HL-60/S4 (cell line): ENCODE measurements around the gene VPS50.

Experiments
- in situ Hi-C: fragments of 300-500 bp; cut with MboI; formaldehyde crosslinking; loops from 2 replicates; pipeline ENCODE4 v1.14.3; 2022; ENCODE audit warnings: low sequenced_read_pairs

Gene VPS50

DNA sequence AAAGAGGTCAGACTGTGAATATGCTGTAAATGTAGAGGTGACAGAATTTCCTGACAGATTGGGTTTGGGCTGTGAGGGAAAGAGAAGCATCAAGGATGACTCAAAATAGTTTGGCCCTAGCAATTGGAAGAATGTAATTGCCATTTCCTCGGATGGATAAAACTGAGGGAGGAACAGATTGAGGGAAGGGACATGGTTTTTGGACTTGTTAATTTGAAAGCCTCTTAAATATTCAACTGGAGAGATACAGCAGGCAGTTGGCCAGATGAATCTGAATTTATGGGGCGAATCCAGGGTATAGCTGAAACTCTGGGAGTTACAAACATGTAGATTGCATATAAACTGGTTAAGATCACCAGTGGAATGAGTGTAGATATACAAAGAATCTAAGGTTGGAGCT lies 3.4 kb downstream of the VPS50 start:
- in situ Hi-C loops: loop anchor here (25.0 kb wide), 1 partner anchor 327 kb away; the partner anchor contains the start of gene CALCR

- in situ Hi-C loops: loop anchor here (25.0 kb wide), 1 partner anchor 324 kb away; the partner anchor contains the start of gene CALCR
Measured at GRCh38 chr7:93238131-93238530, 6.0 kb downstream of the VPS50 start.

- in situ Hi-C loops: loop anchor here (25.0 kb wide), 1 partner anchor 324 kb away; the partner anchor contains the start of gene CALCR
Measured at GRCh38 chr7:93238748-93239147, 6.6 kb downstream of the VPS50 start.

DNA sequence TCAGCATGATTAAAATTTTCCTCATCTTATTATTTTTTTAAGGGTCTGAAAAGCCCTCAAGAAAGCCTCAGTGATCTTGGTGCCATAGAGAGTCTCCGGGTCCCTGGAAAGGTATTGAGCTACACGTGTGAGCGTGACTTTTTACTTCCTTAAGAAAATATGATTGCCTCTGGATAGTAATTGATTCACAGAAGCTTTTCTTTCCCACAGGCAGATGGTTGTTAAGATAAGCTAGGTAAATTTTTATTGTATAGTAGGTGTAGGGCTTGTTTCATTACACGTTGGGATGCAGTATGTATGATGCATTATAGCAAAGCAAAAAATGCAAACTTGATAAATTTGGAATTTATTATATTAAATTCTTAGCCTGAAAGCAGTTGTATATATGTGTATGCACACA lies 7.7 kb downstream of the VPS50 start:
- in situ Hi-C loops: loop anchor here (25.0 kb wide), 1 partner anchor 322 kb away; the partner anchor contains the start of gene CALCR

DNA sequence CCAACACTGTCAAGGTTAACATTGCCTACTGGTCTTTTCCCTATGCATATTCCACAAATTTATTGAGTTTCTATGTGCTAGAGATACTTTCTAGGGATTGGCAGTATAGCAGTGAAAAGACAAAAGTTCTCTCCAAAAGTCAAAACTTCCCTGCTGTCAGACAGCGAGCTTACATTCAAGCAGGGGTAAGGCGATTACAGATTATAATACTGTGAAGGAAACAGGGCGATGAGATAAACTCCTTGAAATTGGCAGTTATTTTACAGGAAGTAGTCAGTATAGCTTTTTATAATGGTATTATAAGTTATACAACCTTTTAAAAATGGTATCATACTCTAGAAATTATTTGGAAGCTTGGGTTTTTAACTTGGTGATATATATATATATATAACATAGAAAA lies 9.9 kb downstream of the VPS50 start:
- in situ Hi-C loops: loop anchor here (25.0 kb wide), 1 partner anchor 320 kb away; the partner anchor contains the start of gene CALCR

- in situ Hi-C loops: loop anchor here (25.0 kb wide), 1 partner anchor 317 kb away; the partner anchor contains the start of gene CALCR
Measured at GRCh38 chr7:93245525-93246432, 13.6 kb downstream of the VPS50 start.

DNA sequence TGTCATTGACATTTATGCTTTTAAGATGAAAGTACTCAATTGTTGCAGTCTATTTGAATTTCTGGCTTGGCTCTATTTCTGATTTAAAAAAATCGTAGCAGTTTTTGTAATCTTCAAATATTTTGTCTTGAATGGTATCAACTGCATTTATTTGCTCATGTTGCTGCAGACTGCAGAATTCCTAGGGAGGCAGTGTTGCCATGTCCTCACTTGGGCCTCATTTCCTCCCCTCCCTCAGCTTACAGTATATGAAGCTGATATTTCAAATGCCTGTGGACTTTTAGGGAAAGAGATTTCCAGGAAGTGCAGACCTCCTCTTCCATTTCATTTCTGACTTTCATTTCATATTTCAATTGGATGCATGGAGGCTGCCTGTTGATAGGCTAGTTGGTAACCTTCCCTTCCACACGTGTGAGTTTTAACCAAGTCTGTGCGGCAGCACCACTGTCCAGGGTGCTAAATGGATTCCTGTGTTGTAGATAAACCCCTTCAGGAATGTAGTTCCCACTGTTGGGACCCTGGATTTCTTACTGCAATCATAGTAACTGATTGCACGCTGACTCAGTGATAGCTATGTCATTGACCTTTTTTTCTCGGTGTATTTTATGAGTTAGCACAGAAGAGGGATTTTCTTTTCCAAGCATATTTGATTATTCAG lies 17.5 kb downstream of the VPS50 start:
- in situ Hi-C loops: loop anchor here (25.0 kb wide), 1 partner anchor 313 kb away; the partner anchor contains the start of gene CALCR

GRCh38 chr7:93258661-93259060 lies 26.5 kb downstream of the VPS50 start:
- in situ Hi-C loops: no loop called here

DNA sequence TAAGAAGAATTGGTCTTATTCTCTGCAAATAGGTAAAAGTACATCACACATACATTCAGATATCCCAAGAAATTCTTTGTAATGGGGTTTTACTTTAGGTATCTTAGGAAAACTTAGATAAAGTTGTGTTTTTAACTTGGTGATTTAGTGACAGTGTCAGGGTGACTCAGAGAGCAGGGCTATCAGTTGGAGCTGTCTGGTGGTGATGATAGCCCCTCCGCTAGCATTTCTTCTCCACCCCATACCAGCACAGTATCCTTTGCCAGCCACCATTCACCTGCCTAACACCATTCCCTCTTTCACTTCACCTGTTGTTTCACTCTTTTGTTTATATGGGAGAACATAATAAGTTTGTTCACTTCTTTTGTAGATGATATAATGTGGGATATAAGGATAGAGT lies 30.4 kb downstream of the VPS50 start:
- in situ Hi-C loops: no loop called here

DNA sequence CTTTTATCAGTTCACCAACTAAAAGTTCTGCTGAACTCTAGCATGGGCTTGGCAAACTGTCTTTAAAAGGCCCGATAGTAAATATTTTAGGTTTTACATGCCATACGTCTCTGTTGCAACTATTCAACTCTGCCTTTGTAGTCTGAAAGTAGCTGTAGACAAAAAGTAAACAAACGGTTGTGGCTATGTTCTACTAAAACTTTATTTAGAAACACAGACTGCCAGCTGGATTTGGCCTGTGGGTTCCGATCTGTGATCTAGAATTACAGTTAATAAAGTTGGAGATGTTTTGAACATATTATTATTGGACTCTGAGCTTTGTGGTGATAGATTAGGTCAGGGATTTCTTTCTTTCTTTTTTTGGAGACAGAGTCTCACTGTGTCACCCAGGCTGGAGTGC lies 33.1 kb downstream of the VPS50 start:
- in situ Hi-C loops: no loop called here

DNA sequence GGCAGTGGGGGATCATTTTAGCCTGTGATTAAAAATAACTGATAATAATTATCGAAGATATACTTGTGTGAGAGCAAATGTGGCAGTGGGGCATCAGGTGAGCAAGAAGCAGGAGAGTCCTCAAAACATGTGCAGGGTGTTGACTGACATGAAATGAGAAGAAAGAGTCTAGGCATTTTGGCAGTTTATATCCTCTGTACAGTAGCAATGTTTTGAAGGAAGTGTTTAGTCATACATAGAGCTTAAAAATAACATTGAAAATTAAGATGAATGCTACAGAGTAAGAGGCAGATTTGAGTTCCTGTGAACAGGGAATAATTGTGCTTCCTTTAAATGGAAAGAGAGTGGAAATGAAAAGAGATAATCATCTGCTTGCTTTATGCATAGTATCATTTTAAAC lies 47.4 kb downstream of the VPS50 start:
- in situ Hi-C loops: no loop called here

DNA sequence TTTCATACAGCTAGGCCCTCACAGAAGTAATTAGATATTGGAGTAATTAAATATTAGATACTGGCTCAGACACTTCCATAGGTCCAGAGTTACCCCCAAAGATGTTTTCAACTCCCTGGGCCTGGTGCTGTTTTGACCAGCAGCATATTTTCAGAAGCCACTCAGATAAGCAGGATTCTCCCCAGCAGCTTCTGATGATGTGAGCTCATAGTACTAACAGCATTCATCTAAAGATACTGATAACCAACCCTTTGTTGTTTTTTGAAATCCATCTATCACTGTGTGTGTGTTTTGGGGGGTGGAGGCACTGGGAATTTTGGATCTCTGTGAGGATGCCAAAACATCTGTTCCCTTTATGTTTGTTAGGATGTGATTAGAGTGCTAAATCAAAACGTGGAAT lies 52.7 kb downstream of the VPS50 start:
- in situ Hi-C loops: no loop called here

- in situ Hi-C loops: no loop called here
Measured at GRCh38 chr7:93293229-93293628, 61.1 kb downstream of the VPS50 start.

GRCh38 chr7:93298206-93298605 lies 66.0 kb downstream of the VPS50 start:
- in situ Hi-C loops: no loop called here

GRCh38 chr7:93298671-93299070 lies 66.5 kb downstream of the VPS50 start:
- in situ Hi-C loops: no loop called here

DNA sequence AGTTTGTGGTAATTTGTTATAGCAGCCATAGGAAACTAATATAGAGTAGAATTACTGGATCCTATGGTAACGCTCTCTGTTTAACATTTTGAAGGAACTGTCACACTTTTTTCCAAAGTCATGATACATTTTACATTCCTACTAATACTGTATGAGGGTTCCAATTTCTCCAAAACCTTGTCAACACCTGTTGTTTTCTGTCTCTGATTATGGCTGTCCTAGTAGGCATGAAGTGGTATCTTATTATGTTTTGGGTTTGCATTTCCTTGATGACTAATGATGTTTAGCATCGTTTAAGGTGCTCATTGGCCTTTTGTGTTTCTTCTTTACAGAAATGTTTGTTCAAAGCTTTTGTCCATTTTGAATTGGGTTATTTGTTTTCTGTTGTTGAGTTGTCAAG lies 69.6 kb downstream of the VPS50 start:
- in situ Hi-C loops: no loop called here

GRCh38 chr7:93307131-93307660 lies 75.0 kb downstream of the VPS50 start:
- in situ Hi-C loops: no loop called here

- in situ Hi-C loops: no loop called here
Measured at GRCh38 chr7:93307943-93308342, 75.8 kb downstream of the VPS50 start.

DNA sequence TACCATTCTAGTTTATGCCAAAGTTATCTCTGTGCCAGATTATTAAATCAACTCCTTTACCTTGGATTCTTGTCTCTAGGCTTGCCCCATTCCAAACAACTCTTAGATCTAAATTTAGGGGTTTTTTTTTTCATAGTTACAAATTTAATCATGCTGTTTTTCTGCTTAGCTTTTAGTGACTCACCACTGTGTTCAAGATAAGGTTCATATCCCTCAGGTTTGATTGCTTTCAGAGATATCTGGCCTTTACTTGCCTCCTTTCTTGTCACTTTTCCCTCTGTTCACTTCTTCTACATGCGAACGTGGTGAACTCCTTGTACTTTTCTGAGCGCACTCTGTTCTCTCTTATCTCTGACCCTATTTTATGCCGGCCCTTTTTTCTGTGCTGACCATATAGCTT lies 78.2 kb downstream of the VPS50 start:
- in situ Hi-C loops: no loop called here

- in situ Hi-C loops: no loop called here
Measured at GRCh38 chr7:93314449-93314848, 82.3 kb downstream of the VPS50 start.

DNA sequence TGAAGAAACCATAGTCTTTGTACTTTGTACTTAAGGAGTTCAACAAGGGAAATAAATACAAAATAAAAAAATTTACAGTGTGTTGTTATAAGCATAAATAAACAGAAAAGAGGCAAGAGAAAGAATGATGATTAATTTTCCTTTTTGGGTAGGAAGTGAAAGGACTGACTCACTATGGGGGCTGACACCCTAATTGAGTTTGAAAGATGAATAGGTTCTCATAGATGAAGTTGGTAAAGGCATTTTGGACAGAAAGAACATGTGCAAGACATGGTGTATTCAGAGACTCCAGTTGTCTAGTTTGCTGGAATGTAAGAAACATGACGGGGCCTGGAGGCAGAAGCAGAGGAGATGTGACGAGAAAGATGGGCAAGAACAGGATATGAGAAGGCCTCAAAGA lies 83.7 kb downstream of the VPS50 start:
- in situ Hi-C loops: no loop called here
